Stimulated activated CD4-positive, alpha-beta T cell treated with anti-CD3 and anti-CD28 coated beads, Interleukin-4, amount 100 ng/mL, for 4 hours (primary cell): ENCODE measurements around the gene TIGD6.
"Not testable (repeated sequence)": the region's sequence is repeated elsewhere in the genome, so short reads cannot be mapped to it uniquely, and the experiment has no call there.

ENCODE experiments used
- DNase-seq, 2 experiments: peaks; one replicate each; pipeline ENCODE4 v3.0.0-alpha.2; 2020

TIGD6 gene

DNA sequence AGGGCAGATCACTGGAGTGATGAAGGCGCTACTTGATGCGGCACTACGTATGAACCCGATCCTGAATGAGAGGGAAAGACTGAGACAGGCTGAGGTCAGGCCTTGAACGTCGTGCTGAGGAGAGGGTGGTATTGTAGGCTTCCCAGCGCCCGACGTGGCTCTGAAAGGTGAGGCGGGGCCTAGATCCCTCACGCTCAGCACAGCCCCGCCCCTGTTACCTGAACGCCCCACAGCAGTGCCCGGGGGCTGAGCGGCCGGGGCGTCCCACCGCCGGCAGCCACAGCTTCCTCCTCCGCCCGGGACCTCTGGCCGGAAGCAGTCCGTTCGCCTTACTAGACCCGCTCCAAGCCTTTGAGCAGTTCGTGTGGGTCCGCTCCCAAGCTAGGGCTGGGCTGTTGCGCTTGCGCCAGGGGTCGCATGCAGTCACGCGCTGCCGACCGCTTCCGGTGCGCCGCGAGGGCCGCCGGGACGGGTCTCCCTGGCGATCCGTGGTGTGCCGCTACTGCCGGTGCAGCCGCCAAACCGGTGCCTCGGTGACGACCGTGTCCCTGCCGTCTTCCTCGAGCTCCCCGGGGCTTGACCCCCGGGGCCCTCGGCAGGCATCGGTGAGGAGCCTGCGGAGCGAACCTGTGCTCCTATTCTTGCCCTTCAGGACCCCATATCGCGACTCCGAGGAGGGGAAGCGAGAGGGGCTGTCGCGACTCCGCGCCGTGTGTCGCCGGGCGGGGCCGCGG is at the start of gene TIGD6, which contains the start of gene HMGXB3:
Gene TIGD6 (minus strand): TSS at position 399 of the 734 bp plus-strand sequence. CDS start 4,306 bp downstream, outside the sequence.
Gene HMGXB3 (plus strand): TSS at position 484 of the 734 bp plus-strand sequence. CDS start 4,114 bp downstream, outside the sequence.
- peak; percentile 79 to 86 for DNase-seq

DNA sequence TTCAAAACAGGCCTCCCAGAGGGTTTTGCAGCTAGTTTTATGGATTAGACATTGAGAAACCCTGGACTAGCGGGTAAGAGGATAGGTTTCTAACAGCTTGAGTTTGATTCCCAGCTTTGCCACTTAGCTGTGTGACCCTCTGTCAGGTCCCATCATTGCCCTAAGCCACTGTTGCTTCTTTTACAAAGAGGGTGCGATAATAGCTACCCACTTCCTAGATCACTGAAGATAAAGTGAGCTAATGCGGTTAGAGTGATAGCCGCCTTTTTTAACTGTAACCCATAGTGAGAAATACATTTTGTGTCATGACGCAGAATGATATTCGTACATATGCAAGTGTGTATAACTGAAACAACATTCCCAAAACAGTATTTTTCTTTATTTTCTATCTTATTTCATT is 45.6 kb upstream of the TIGD6 start:
- DNase-seq: no peak

DNA sequence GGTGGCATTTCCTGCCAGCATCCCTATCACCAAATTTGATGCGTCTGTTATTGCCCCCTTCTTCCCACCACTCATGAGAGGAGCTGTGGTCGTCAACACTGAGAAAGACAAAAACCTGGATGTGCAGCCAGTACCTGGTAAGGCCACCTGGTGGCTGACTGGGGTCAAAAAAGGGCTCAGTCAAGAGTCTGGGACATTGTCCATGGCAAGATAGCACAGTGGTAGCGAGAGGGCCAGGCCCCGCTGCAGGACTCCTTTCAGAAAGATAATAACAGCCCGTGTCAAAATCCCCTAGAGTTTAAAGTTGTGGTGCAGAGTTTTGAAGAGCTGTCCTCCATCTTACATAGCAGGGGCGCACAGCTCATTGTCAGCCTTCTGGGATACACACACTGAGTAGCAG is 45.1 kb upstream of the TIGD6 start:
- DNase-seq: no peak

DNA sequence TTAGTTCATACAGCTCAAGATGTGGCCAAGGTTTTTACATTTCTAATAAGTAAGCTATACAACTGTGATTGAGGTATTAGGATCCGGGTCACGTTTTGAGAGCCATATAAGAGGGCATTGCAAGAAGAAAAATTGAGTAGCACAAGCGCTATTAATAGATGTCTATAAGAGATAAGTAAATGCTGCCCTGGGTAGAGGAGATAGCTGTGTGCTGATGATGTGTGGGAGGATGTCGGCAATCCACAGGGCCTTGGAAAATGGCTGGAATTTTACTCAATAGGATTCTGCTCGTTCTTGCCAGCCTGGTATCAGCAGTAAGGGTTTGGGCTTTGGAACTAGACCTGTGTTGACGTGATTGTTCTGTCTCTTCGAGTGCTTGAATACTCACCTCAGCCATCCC is 44.3 kb upstream of the TIGD6 start:
- DNase-seq: no peak

DNA sequence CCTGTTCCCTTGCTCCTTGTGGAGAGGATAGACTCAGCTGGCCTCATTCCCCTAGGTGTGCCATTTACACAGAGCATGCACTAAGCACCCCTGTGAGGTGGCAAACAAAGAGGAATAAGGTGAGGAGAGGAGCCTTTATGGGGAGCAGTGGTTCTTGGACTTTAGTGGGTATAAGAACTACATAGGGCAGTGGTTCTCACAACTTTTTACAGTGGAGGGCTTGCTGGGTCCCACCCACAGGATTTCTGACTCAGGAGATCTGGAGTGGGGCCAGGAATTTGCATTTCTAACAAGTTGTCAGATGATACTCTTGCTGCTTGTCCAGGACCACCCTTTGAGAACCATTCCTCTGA is 43.9 kb upstream of the TIGD6 start:
- DNase-seq: no peak

GRCh38 chr5:150043657-150044328 is 43.3 kb upstream of the TIGD6 start:
- DNase-seq: no peak

DNA sequence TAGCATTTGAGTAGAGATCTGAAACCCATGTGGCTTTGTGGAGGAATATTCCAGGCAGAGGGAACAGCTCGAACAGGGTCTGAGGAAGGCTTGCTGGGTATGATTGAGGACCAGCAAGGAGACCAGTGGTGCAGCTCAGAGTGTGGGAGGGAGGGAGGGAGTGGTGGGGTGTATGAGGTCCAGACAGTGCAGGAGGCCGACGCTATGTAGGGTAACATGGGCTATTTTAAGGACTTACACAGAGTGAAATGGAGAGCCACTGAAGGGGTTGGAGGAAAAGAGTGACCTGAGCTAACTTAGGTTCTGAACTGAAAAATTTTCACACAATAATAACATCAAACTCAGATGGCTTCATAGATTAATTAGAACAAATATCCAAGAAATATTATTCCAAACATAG is 42.0 kb upstream of the TIGD6 start:
- no peak for DNase-seq

DNA sequence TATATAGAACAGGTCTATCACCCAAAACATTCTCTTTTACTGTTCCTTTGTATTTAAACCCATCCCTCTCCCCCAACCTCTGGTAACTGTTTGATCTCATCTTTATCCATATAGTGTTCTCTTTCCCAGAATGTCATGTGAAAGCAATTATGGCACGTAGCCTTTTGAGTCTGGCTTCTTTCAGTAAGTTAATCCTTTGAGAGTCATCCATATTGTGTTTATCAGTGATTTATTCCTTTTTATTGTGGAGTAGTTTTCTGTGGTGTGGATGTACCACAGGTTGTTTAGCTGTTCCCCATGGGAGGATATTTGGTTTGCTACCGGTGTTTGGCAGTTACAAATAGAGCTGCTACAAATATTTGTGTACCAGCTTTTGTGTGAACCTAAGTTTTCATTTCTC is 38.1 kb upstream of the TIGD6 start:
- no peak for DNase-seq

GRCh38 chr5:150036513-150036912 is 36.1 kb upstream of the TIGD6 start:
- DNase-seq: no peak

GRCh38 chr5:150035139-150035895 is 34.9 kb upstream of the TIGD6 start:
- DNase-seq: no peak

GRCh38 chr5:150034662-150035061 is 34.2 kb upstream of the TIGD6 start:
- DNase-seq: no peak

DNA sequence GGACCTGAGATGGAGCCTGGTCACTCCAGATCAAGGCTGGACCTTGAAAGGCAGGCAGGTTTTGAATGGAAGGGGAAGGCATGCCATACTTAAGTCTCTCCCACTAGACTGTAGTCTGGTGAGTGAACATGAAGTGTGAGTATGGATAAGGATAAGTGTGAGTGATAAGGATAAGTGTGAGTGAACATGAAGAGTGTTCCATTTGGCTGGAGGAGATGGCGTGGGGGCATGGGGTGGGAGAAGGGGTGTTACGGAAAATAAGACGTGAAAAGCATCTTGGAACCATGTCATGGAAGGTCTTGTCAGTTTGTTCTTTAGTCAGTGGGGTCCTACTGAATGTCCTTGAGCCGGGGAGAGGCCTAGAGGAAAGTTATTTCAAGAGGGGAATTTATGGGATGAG is 32.9 kb upstream of the TIGD6 start:
- DNase-seq: no peak

GRCh38 chr5:150028047-150028446 is 27.6 kb upstream of the TIGD6 start:
- DNase-seq: not testable (repeated sequence)

DNA sequence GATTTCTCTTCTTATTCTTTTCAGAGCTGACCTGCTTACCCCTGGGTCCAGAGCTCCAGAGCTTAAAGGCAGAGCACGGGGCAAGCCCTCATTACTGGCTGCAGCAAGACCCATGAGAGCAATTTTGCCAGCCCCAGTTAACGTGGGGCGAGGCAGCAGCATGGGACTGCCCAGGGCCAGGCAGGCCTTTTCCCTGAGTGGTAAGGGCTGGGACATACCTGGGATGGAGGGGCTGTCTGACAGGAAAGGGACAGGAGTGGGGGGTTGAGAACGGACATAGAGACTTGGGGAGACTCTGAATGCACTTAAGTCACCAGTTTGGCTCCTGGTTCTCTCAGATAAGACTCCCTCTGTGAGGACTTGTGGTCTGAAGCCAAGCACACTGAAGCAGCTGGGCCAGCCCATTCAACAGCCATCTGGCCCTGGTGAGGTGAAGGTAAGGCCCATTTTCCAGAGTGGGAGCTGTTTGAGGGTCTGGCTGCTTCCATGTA is 26.3 kb upstream of the TIGD6 start:
- no peak for DNase-seq

- DNase-seq: no peak
Measured at GRCh38 chr5:150024346-150024984, 24.0 kb upstream of the TIGD6 start.

DNA sequence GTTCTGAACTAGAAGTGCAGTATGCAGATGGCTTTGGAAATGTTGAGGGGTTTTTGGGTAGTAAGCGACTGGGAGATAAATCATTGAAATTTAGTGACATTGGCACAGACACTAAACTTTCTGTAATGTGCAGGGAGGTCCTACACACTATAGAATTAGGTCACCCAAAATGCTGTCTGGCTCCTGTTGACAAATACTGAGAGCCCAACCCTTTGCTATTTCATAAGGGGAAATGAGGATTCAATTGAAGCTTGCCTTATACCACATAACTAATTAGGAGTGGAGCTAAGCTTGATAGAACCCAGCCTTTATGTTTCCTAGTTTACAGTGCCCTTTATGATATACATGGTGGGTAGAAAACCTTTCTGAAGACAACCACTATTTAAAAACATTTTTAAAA is 22.7 kb upstream of the TIGD6 start:
- DNase-seq: no peak

GRCh38 chr5:150022681-150023080 is 22.2 kb upstream of the TIGD6 start:
- no peak for DNase-seq

DNA sequence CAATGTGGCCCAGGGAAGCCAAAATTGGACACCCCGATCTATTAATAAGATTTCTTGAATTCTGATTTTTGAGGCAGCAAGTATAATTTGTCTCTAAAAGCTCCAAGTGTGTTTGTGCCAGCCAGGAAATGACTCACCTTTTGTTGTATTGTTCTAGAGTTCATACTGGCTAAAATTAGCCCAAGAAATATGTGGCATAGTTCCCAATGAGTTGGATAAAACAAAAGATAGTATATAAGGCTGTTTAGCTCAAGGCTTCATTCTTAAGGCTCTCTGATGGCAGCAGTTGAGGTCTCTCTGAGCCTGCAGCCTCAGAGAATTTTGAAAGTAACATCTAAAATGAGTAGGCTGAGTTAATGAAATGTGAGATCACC is 21.7 kb upstream of the TIGD6 start:
- DNase-seq: no peak

DNA sequence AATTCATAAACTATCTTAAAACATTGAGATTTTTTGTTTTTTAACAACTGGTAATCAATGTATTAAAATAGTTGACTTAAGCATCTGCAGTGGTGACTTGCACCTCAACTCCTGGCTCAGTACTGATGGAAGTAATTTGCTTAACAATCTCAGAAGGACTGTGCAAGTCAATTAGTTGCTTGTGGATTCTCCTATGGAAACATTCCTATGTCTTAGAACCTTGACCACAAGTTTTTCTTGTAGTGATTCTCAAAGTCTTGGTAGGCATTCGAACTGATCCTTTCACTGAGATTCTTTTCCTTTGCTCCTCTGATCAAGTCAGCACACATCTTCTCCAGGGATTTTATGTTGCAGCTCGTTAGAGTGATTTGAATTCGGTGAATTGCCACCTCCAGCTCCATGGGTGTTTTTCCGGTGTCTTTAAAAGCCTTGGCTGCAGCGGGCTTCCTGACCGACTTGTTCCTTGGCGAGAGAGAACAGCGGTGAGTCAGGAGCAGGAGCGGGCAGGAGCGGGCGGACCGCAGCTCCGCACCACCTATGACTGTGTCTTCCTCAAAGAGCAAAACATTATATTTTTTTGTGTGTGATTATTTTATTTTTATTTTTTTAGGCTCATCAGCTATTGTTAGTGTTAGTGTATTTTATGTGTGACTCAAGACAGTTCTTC is 21.2 kb upstream of the TIGD6 start:
- no peak for DNase-seq

GRCh38 chr5:150020249-150020648 is 19.8 kb upstream of the TIGD6 start:
- no peak for DNase-seq

GRCh38 chr5:150017226-150018005 is 17.0 kb upstream of the TIGD6 start:
- no peak for DNase-seq

DNA sequence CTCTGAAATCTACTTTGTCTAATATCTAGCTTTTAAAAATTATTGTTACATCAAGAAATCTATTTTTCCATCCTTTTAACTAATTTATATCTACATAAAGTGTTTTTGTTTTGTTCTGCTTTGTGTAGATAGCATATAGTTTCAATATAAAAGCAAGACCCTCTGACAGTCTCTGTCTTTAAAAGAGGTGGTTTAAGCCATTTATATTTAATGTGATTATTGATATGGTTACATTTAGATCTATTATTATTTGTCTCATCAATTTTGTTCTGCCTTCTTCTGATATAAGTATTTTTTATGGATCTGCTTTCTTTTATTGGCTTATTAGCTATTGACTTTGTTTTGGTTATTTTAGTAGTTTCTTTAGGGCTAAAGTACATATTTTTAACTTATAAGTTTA is 16.1 kb upstream of the TIGD6 start:
- no peak for DNase-seq
